ENCODE results near the gene STX7. TPM values are rescaled to one million over a fixed set of nuclear protein-coding genes. Genes with fewer than 3 reads are reported as not detected.

Gene STX7
- total RNA-seq, 4 donors from 2014 or later, result 43.2 to 81.4 (median 49.9) TPM

DNA sequence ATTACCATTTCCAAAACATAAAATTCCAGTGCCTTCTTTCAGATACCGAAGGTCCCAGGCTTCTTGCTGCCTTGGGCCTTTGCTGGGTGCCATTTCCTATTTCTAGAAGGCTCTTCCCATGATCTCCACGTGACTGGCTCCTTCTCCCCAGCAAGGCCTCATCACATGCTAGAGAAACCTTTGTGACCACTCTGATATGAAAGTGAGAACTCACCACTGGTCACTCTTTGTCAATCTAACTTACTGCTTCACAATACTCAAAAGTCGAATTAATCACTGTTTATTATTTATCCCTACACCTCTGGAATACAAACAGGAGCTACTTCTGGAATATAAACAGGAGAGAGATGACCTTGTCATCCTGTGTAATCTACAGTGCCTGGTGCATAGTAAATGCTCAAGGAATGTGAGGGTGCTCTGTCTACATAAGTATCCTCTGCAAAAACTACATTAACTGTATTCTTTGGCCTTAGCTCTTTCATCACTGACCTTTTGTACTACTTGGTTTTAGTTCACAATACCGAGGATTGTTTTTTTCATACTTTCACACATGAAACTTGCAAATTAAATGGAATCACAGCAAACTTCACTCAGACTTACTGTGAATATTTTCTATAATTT, 1.6 kb downstream of the STX7 start:
- H3K27ac ChIP-seq (replicated peaks in 1 of 4), result peak overlapping the region in 3 of 4 donors; percentile 2 to 86 (median 19)
- 51% methylated on average over 4 of the region's 4 CpGs for WGBS

GRCh38 chr6:132506869-132507808, 5.8 kb downstream of the STX7 start:
- intact Hi-C loops (cut with DNase I), result no loop called here
- WGBS, result 95% methylated on average over 5 of the region's 5 CpGs
- Histone ChIP-seq H3K36me3 (peaks cover 0 to 12% (median 11%) of the 10 kb centered on the region in 4 donors), H3K27me3 (no peaks in the 10 kb centered on the region), H3K4me1 (peaks cover 48 to 74% (median 65%) of the 10 kb centered on the region in 4 donors), H3K9me3 (no peaks in the 10 kb centered on the region), H3K27ac (replicated peaks in 1 of 4) (no peak overlapping the region), H3K4me3 (no peak overlapping the region)
- TF ChIP-seq POLR2A (IDR thresholded peaks at IDR 0.05; ENCODE audit: low read depth) (no peak), POLR2AphosphoS5 (IDR thresholded peaks at IDR 0.05) (no peak), CTCF (IDR thresholded peaks at IDR 0.05) (no peak), EP300 (IDR thresholded peaks at IDR 0.05) (no peak)
- DNase-seq (ENCODE audit: extremely low spot score), result no peak

More for the DNA sequence above, 1.6 kb downstream of the STX7 start:
- Histone ChIP-seq H3K36me3 (no peaks in the 10 kb centered on the region), H3K4me3 (peak overlapping the region; percentile 77 to 83 (median 81)), H3K27me3 (no peaks in the 10 kb centered on the region), H3K9me3 (no peaks in the 10 kb centered on the region), H3K4me1 (peaks cover 38 to 60% (median 52%) of the 10 kb centered on the region in 4 donors)
- intact Hi-C loops (cut with DNase I), result no loop called here
- TF ChIP-seq POLR2AphosphoS5 (IDR thresholded peaks at IDR 0.05) (no peak), POLR2A (IDR thresholded peaks at IDR 0.05; ENCODE audit: low read depth) (no peak), EP300 (IDR thresholded peaks at IDR 0.05) (no peak), CTCF (IDR thresholded peaks at IDR 0.05) (no peak)
- DNase-seq (ENCODE audit: extremely low spot score), result no peak

DNA sequence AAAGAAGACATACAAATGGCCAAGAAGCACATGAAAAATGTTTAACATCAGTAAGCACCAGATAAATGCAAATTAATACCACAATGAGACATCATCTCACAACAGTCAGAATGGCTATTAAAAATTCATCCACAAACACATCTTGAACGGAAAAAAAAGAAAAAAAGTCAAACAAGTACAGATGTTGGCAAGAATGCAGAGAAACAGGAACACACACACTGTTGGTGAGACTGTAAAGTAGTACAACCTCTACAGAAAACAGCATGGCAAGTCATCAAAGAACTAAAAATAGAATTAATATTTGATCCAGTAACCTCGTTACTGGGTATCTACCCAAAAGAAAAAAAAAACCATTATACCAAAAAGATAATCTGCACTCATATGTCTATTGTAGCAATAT, 6.5 kb downstream of the STX7 start:
- no peaks in the 10 kb centered on the region for H3K9me3 ChIP-seq
- intact Hi-C loops (cut with DNase I), result no loop called here
- H3K4me1 ChIP-seq, result peaks cover 43 to 68% (median 58%) of the 10 kb centered on the region in 4 donors
- H3K27me3 ChIP-seq, result no peaks in the 10 kb centered on the region
- H3K4me3 ChIP-seq, result no peak overlapping the region
- H3K36me3 ChIP-seq, result peaks cover 5 to 19% (median 17%) of the 10 kb centered on the region in 4 donors
- no peak for TF ChIP-seq EP300 (IDR thresholded peaks at IDR 0.05)
- TF ChIP-seq CTCF (IDR thresholded peaks at IDR 0.05), result no peak
- TF ChIP-seq POLR2AphosphoS5 (IDR thresholded peaks at IDR 0.05), result no peak
- TF ChIP-seq POLR2A (IDR thresholded peaks at IDR 0.05; ENCODE audit: low read depth), result no peak
- no peak overlapping the region for H3K27ac ChIP-seq (replicated peaks in 1 of 4)
- 38% methylated on average over 2 of the region's 2 CpGs for WGBS
- no peak for DNase-seq (ENCODE audit: extremely low spot score)

DNA sequence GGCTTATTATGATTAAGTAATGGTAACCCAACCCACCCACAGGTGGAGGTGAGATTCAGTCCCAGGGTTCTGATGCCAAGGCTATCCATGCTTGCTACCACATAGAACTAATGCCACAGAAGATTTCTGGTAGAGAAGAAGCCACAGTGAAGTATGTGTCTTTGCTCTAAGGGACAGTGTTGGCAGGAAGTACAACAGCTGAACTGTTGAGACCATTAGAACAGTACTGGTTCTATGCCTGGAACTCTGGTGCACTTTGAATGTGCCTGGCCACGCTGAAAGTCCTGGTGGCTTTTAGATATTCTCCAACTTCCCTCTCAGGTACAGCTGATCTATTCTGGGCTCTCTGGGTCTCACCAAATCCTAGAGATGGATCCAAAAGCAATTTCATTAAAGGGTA, 7.8 kb downstream of the STX7 start:
- no peak for DNase-seq (ENCODE audit: extremely low spot score)
- peaks cover 33 to 54% (median 45%) of the 10 kb centered on the region in 4 donors for H3K4me1 ChIP-seq

More for the DNA sequence above, 7.8 kb downstream of the STX7 start:
- Histone ChIP-seq H3K27ac (replicated peaks in 1 of 4) (no peak overlapping the region), H3K4me3 (no peak overlapping the region), H3K9me3 (no peaks in the 10 kb centered on the region), H3K36me3 (peaks cover 5 to 32% (median 24%) of the 10 kb centered on the region in 4 donors), H3K27me3 (no peaks in the 10 kb centered on the region)
- intact Hi-C loops (cut with DNase I), result no loop called here
- TF ChIP-seq POLR2AphosphoS5 (IDR thresholded peaks at IDR 0.05) (no peak), POLR2A (IDR thresholded peaks at IDR 0.05; ENCODE audit: low read depth) (no peak), EP300 (IDR thresholded peaks at IDR 0.05) (no peak), CTCF (IDR thresholded peaks at IDR 0.05) (no peak)
- WGBS, result 92% methylated on average over 1 of the region's 1 CpG

Data from esophagus muscularis mucosa (tissue), 4 donors.